Nephron progenitor cell (in vitro differentiated cells): ENCODE results near the gene CLDN34.

Source experiments
- DNase-seq: peaks from one replicate; pipeline ENCODE4 v3.0.0; 2021
- H3K27ac Mint-ChIP-seq: 2 replicates; pipeline ENCODE4 v1.8.0; 2021; ENCODE audit warnings: mild to moderate bottlenecking, moderate library complexity, mixed read lengths
- H3K27me3 Mint-ChIP-seq: 2 replicates; pipeline ENCODE4 v1.8.0; 2021; ENCODE audit warnings: mild to moderate bottlenecking, low read depth, mixed read lengths; ENCODE audit not compliant: poor library complexity
- H3K36me3 Mint-ChIP-seq: 2 replicates; pipeline ENCODE4 v1.8.0; 2021; ENCODE audit warnings: low read depth, mixed read lengths
- H3K4me1 Mint-ChIP-seq: 2 replicates; pipeline ENCODE4 v1.8.0; 2021; ENCODE audit warnings: mixed read lengths
- H3K4me3 Mint-ChIP-seq: 2 replicates; pipeline ENCODE4 v1.8.0; 2021; ENCODE audit warnings: mild to moderate bottlenecking, moderate library complexity, mixed read lengths
- H3K9me3 Mint-ChIP-seq: 2 replicates; pipeline ENCODE4 v1.8.0; 2021; ENCODE audit warnings: mild to moderate bottlenecking, moderate library complexity, mixed read lengths
- TF ChIP-seq, protein P1 (sequence below): fragments of 200-600 bp; sonication (generic); IDR thresholded peaks from 2 replicates; pipeline ENCODE4 v1.5.0; 2021; ENCODE audit warnings: antibody characterized with exemption

The CLDN34 gene, protein sequence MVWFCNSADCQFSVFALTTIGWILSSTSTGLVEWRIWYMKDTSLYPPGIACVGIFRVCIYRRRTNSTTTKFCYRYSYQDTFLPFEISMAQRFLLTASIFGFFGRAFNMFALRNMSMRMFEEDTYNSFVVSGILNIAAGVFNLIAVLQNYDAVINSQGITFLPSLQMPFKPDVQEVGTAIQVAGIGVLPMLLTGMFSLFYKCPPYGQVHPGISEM

GRCh38 chrX:9966775-9967408 lies at the start of gene CLDN34:
TSS of gene CLDN34 (plus strand) at chrX:9967358. CDS start at chrX:9967358, 0 bp downstream.
- Mint-ChIP-seq H3K27me3 (peaks cover 7% of the 10 kb centered on the region), H3K27ac (no peak within 1 kb of the TSS), H3K4me1 (no peaks in the 10 kb centered on the region), H3K9me3 (peaks cover 46% of the 10 kb centered on the region), H3K36me3 (peaks cover 7% of the 10 kb centered on the region), H3K4me3 (no peak within 1 kb of the TSS)
- no peak for DNase-seq
- TF ChIP-seq, protein P1, sequence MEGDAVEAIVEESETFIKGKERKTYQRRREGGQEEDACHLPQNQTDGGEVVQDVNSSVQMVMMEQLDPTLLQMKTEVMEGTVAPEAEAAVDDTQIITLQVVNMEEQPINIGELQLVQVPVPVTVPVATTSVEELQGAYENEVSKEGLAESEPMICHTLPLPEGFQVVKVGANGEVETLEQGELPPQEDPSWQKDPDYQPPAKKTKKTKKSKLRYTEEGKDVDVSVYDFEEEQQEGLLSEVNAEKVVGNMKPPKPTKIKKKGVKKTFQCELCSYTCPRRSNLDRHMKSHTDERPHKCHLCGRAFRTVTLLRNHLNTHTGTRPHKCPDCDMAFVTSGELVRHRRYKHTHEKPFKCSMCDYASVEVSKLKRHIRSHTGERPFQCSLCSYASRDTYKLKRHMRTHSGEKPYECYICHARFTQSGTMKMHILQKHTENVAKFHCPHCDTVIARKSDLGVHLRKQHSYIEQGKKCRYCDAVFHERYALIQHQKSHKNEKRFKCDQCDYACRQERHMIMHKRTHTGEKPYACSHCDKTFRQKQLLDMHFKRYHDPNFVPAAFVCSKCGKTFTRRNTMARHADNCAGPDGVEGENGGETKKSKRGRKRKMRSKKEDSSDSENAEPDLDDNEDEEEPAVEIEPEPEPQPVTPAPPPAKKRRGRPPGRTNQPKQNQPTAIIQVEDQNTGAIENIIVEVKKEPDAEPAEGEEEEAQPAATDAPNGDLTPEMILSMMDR, result no peak

DNA sequence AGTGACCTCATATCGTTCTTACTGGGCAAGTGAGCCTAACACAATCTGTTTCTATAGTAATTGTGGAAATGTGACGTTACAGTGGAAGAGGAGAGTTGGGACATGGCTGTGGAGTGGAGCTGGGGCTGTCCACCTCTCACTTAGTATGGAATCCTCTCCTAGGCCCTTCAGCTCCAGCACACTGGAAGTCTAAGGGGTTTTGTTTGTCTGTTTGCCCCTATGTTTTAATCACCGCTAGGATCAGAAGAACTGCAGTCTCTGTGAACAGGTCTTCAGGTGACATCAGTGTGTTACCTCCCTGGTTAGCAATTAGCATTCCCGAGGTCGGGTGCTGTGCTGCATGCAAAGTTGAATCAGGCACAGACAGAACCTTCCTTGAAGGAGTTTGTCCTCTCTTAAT lies 49.3 kb upstream of the CLDN34 start:
- H3K27me3 Mint-ChIP-seq, result peaks cover 11% of the 10 kb centered on the region
- H3K4me3 Mint-ChIP-seq, result no peak overlapping the region
- peaks cover 20% of the 10 kb centered on the region for H3K36me3 Mint-ChIP-seq
- TF ChIP-seq, protein P1, result no peak
- H3K4me1 Mint-ChIP-seq, result peaks cover 12% of the 10 kb centered on the region
- peaks cover 48% of the 10 kb centered on the region for H3K9me3 Mint-ChIP-seq
- H3K27ac Mint-ChIP-seq, result no peak overlapping the region
- no peak for DNase-seq

GRCh38 chrX:9919632-9920172 lies 47.5 kb upstream of the CLDN34 start:
- H3K27me3 Mint-ChIP-seq, result peaks cover 11% of the 10 kb centered on the region
- no peak overlapping the region for H3K27ac Mint-ChIP-seq
- TF ChIP-seq, protein P1, result no peak
- peaks cover 14% of the 10 kb centered on the region for H3K4me1 Mint-ChIP-seq
- no peak overlapping the region for H3K4me3 Mint-ChIP-seq
- DNase-seq, result no peak
- H3K9me3 Mint-ChIP-seq, result peaks cover 42% of the 10 kb centered on the region
- peaks cover 20% of the 10 kb centered on the region for H3K36me3 Mint-ChIP-seq

GRCh38 chrX:9921407-9921806 lies 45.8 kb upstream of the CLDN34 start:
- Mint-ChIP-seq H3K4me3 (no peak overlapping the region), H3K9me3 (peaks cover 57% of the 10 kb centered on the region), H3K27me3 (peaks cover 11% of the 10 kb centered on the region), H3K36me3 (peaks cover 20% of the 10 kb centered on the region), H3K4me1 (peaks cover 14% of the 10 kb centered on the region), H3K27ac (no peak overlapping the region)
- TF ChIP-seq, protein P1, result no peak
- DNase-seq, result no peak

GRCh38 chrX:9923357-9923756 lies 43.8 kb upstream of the CLDN34 start:
- no peak overlapping the region for H3K4me3 Mint-ChIP-seq
- no peak overlapping the region for H3K27ac Mint-ChIP-seq
- no peak for DNase-seq

More at GRCh38 chrX:9923357-9923756, 43.8 kb upstream of the CLDN34 start:
- H3K36me3 Mint-ChIP-seq, result peaks cover 20% of the 10 kb centered on the region
- TF ChIP-seq, protein P1, result no peak
- peaks cover 11% of the 10 kb centered on the region for H3K27me3 Mint-ChIP-seq
- peaks cover 55% of the 10 kb centered on the region for H3K9me3 Mint-ChIP-seq
- H3K4me1 Mint-ChIP-seq, result peaks cover 22% of the 10 kb centered on the region
